HG03565 (cell line): ENCODE measurements around the gene DUSP16.

Source experiments
- ATAC-seq: cut with Tn5 transposase; IDR thresholded peaks from one replicate; pipeline ENCODE4 v1.9.1; 2021; ENCODE audit warnings: mild to moderate bottlenecking, moderate library complexity; ENCODE audit not compliant: unreplicated experiment

DUSP16 gene

GRCh38 chr12:12499909-12500604, 62.6 kb downstream of the DUSP16 start:
- ATAC-seq = no peak

- no peak for ATAC-seq
Observed at GRCh38 chr12:12498210-12498609, 64.5 kb downstream of the DUSP16 start.

- ATAC-seq = no peak
Observed at GRCh38 chr12:12495536-12495935, 67.1 kb downstream of the DUSP16 start.

- no peak for ATAC-seq
Observed at GRCh38 chr12:12492547-12492946, 70.1 kb downstream of the DUSP16 start.

GRCh38 chr12:12491606-12492005, 71.1 kb downstream of the DUSP16 start:
- ATAC-seq = no peak

- ATAC-seq = no peak
Observed at GRCh38 chr12:12488823-12489550, 73.7 kb downstream of the DUSP16 start.

GRCh38 chr12:12488296-12488695, 74.4 kb downstream of the DUSP16 start:
- no peak for ATAC-seq

- ATAC-seq = no peak
Observed at GRCh38 chr12:12487490-12487889, 75.2 kb downstream of the DUSP16 start.

GRCh38 chr12:12486661-12487240, 75.9 kb downstream of the DUSP16 start:
- ATAC-seq = peak; percentile 87

GRCh38 chr12:12483438-12483837, 79.2 kb downstream of the DUSP16 start:
- ATAC-seq = peak; percentile 2

- peak; percentile 30 for ATAC-seq
Observed at GRCh38 chr12:12482959-12483358, 79.7 kb downstream of the DUSP16 start.

GRCh38 chr12:12482150-12482761, 80.4 kb downstream of the DUSP16 start:
- ATAC-seq = no peak

GRCh38 chr12:12481631-12482030, 81.0 kb downstream of the DUSP16 start:
- ATAC-seq = no peak

GRCh38 chr12:12480074-12480473, 82.6 kb downstream of the DUSP16 start:
- no peak for ATAC-seq

- no peak for ATAC-seq
Observed at GRCh38 chr12:12477532-12477890, 85.2 kb downstream of the DUSP16 start.

GRCh38 chr12:12476857-12477531, 85.7 kb downstream of the DUSP16 start:
- ATAC-seq = no peak

GRCh38 chr12:12474931-12475795, 87.5 kb downstream of the DUSP16 start:
- ATAC-seq = peak; percentile 93

- no peak for ATAC-seq
Observed at GRCh38 chr12:12474471-12474928, 88.2 kb downstream of the DUSP16 start.

GRCh38 chr12:12473223-12473622, 89.4 kb downstream of the DUSP16 start:
- no peak for ATAC-seq
